GM10248 (cell line): ENCODE data around the gene DYRK3.

Experiments
- CTCF ChIA-PET: fragments of 300-600 bp; sonication (Branson Sonifier 250); formaldehyde crosslinking; extraction: SDS; loops from one replicate; lab custom pipeline; 2021; ENCODE audit warnings: antibody characterized with exemption; lab: Yijun Ruan, JAX
- POLR2A ChIA-PET: fragments of 350-650 bp; sonication (Branson Sonifier 250); formaldehyde crosslinking; extraction: SDS; loops from one replicate; lab custom pipeline; 2020; ENCODE audit warnings: antibody characterized with exemption; lab: Yijun Ruan, JAX
- DNase-seq: peaks from one replicate; pipeline ENCODE4 v3.0.0; 2012; ENCODE audit errors: extremely low spot score
- TF ChIP-seq, protein P1 (sequence below): IDR thresholded peaks from 2 replicates; pipeline ENCODE4 v1.5.1; 2012; ENCODE audit warnings: mild to moderate bottlenecking, low read depth; ENCODE audit errors: extremely low read depth, missing control alignments, control extremely low read depth

DYRK3 gene

DNA sequence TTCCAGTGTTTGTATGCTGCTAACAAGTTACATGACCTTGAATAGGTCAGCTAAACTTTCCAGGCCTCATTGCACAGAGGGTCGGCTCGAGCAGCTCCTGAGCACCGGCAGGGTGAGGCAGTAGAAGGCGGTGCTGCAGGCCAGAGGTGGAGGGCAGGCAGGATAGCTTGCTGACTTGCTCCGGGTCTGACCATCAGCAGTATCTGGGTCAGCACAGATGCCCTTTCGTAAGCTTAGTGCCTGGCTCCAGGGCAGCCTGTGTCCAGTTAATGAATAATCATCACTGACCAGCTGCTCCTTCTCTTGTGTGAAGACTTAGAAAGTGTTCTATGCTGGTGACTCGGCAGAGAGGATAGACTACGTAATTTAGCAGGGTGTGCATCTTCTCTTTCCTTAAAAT is 56.3 kb downstream of the DYRK3 start:
- DNase-seq: no peak
- ChIA-PET CTCF (interaction anchor here (0.8 to 9.7 kb wide), 12 partner anchors 9 to 225 kb away, joined by 3 to 88 read pairs (median 5); no protein-coding TSS in a partner anchor), POLR2A (interaction anchor here (0.6 kb wide), 1 partner anchor 46 kb away, joined by 4 read pairs; no protein-coding TSS in a partner anchor)
- TF ChIP-seq, protein P1, sequence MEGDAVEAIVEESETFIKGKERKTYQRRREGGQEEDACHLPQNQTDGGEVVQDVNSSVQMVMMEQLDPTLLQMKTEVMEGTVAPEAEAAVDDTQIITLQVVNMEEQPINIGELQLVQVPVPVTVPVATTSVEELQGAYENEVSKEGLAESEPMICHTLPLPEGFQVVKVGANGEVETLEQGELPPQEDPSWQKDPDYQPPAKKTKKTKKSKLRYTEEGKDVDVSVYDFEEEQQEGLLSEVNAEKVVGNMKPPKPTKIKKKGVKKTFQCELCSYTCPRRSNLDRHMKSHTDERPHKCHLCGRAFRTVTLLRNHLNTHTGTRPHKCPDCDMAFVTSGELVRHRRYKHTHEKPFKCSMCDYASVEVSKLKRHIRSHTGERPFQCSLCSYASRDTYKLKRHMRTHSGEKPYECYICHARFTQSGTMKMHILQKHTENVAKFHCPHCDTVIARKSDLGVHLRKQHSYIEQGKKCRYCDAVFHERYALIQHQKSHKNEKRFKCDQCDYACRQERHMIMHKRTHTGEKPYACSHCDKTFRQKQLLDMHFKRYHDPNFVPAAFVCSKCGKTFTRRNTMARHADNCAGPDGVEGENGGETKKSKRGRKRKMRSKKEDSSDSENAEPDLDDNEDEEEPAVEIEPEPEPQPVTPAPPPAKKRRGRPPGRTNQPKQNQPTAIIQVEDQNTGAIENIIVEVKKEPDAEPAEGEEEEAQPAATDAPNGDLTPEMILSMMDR: no peak

DNA sequence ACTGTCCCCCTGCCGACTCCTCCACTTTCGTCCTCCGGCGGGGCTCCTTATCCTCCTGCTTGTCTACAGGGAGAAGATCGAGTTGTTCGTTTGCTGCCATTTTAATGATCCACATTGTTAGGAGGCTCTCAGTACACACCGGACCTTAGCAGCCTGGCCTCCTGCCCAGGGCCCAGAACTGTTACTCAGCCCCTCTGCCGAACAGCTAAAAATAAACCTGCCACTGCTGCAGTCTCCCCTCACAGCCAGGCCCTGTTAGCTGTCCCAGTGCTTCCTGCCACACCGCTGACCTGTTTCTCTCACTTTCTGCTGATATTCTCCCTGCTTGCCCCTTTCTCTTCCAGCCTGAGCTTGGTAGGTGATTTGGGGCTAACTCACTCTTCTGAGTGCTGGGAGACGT is 57.7 kb downstream of the DYRK3 start:
- CTCF ChIA-PET: interaction anchor here (0.7 to 9.7 kb wide), 12 partner anchors 11 to 289 kb away, joined by 3 to 88 read pairs (median 6); no protein-coding TSS in a partner anchor
- no peak for DNase-seq
- POLR2A ChIA-PET: interaction anchor here (1.4 kb wide), 1 partner anchor 58 kb away, joined by 3 read pairs; the partner anchor contains the start of gene DYRK3
- TF ChIP-seq, protein P1: no peak

DNA sequence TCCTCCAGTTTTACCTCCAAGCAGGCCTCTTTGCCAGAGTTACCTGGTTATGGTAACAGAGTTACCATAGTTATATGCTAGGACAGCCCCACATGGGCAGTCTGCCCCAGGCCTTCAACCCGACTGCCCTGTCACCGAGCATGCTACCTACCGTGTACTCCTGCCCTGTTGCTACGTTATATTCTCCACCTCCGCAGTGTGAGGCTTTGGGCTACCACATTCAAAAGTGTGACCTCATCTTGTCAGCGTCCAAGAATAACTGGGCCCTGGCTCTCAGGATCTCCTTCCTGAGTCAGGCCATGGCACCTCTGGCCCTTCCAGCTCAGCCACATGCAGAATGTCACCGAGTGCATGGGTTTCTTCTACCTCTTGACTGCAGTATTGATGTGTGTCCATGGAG is 58.3 kb downstream of the DYRK3 start:
- ChIA-PET CTCF (interaction anchor here (0.8 to 9.7 kb wide), 10 partner anchors 10 to 287 kb away, joined by 3 to 88 read pairs (median 8); no protein-coding TSS in a partner anchor), POLR2A (interaction anchor here (1.4 kb wide), 1 partner anchor 58 kb away, joined by 3 read pairs; the partner anchor contains the start of gene DYRK3)
- TF ChIP-seq, protein P1: no peak
- DNase-seq: no peak

DNA sequence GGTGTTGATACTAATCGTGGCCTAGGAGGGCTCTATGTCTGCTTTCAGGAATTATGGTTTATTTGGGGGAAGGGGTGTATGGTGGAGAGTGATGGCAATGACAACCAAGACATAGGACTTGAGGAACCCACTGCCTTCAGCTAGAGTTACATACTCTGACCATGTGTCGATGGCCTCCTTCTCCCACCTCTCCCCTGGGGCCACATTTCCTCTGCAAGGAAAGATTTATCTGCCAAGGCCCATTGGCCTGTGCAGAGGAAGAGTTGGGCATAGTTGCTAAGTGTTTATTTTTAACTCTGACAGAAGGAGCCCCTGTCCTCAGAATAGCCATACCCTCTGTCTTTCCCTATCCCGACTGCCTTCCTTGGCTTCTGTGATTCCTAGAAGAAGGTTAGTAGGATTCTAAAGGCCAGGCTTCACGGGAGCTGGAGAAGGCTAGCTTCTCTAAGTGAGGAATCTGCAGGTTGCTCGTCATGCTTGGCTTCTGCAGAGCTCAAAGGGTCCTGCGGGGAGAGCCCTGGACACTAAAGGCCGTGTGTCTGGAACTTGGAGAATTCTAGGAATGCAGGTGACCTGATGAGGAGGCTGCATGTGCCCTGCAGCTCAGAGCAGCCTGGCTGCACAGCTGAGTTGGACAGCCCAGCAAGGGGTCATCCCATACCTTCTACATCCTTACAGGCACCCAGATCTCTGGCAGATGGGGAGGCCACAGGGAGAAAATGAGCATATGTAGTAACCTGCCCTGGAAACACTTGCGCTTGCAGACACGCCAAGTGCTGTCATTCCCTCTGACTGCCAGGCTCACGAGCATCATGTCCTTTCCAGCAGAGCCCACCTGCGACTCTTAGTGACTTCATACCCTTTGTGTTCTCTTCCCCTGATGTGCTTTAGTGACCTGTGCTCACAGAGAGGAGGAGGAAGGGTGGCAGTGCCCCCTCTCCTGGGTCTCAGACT is 59.1 kb downstream of the DYRK3 start:
- no peak for DNase-seq
- CTCF ChIA-PET: interaction anchor here (0.8 to 9.7 kb wide), 9 partner anchors 10 to 287 kb away, joined by 3 to 88 read pairs (median 7); no protein-coding TSS in a partner anchor
- TF ChIP-seq, protein P1: no peak
- POLR2A ChIA-PET: no interaction called here

DNA sequence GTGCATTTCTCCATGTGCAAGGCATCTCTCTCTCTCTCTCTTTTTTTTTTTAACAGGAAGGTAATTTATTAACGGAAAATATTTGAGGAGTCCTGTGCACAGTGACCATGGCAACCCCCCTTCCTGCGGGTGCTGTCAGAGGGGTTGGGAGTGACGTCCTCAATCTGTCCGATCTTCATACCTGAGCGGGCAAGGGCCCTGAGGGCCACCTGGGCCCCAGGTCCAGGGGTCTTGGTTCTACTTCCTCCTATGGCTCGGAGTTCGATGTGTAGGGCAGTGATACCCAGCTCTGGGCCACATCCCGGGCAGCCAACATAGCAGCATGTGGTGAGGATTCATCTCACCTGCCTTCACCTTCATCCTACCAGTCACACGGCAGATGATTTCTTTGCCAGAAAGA is 60.4 kb downstream of the DYRK3 start:
- TF ChIP-seq, protein P1: no peak
- no peak for DNase-seq
- POLR2A ChIA-PET: interaction anchor here (0.6 kb wide), 1 partner anchor 66 kb away, joined by 6 read pairs; no protein-coding TSS in a partner anchor
- CTCF ChIA-PET: interaction anchor here (0.6 to 9.7 kb wide), 4 partner anchors 8 to 342 kb away, joined by 3 to 88 read pairs (median 4); no protein-coding TSS in a partner anchor
